Effector memory CD8-positive, alpha-beta T cell (primary cell): ENCODE measurements around the gene NTM.

Experiments used
- ATAC-seq: fragments of 150-1000 bp; cut with Tn5 transposase; replicated peaks from 2 replicates; pipeline ENCODE4 v1.10.0; 2021; ENCODE audit warnings: mild to moderate bottlenecking, moderate library complexity
- DNase-seq, 3 experiments: peaks; one replicate each; pipeline ENCODE4 v3.0.0; 2021
- H3K27ac Mint-ChIP-seq, 2 donors: one replicate each; pipeline ENCODE4 v1.8.0; 2022; ENCODE audit warnings: mild to moderate bottlenecking in 2 of 2, mixed read lengths in 2 of 2, moderate library complexity in 2 of 2
- H3K27me3 Mint-ChIP-seq, 2 donors: one replicate each; pipeline ENCODE4 v1.8.0; 2022; ENCODE audit warnings: mixed read lengths in 2 of 2
- H3K36me3 Mint-ChIP-seq: one replicate; pipeline ENCODE4 v1.8.0; 2022; ENCODE audit warnings: mild to moderate bottlenecking, moderate library complexity, mixed read lengths; ENCODE audit not compliant: insufficient read depth
- H3K4me1 Mint-ChIP-seq, 2 donors: one replicate each; pipeline ENCODE4 v1.8.0; 2022; ENCODE audit warnings: low read depth in 2 of 2, mixed read lengths in 2 of 2
- H3K4me3 Mint-ChIP-seq, 2 donors: one replicate each; pipeline ENCODE4 v1.8.0; 2022; ENCODE audit warnings: mild to moderate bottlenecking in 2 of 2, mixed read lengths in 2 of 2, moderate library complexity in 2 of 2
- H3K9me3 Mint-ChIP-seq, 2 donors: one replicate each; pipeline ENCODE4 v1.8.0; 2022; ENCODE audit warnings: mixed read lengths in 2 of 2

Gene NTM

DNA sequence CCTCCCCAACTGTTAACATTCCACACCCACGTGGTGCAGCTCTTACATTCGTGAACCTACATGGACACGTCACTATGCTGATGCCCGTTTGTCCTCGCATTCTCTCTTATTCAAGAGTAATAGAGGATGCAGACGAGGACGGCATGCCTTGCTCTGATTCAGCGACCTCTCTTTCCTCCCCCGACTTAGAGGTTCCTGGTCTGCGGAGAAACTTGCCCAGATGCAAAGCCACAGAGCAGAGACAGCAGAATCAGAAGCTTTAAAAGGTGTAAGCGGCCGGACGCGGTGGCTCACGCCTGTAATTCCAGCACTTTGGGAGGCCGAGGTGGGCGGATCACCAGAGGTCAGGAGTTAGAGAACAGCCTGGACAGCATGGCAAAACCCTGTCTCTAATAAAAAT lies 288.0 kb downstream of the NTM start:
- DNase-seq (no peak), ATAC-seq (no peak)
- no peak overlapping the region for H3K27ac Mint-ChIP-seq
- H3K9me3 Mint-ChIP-seq: peaks cover 0 to 3% of the 10 kb centered on the region in 2 donors
- peaks cover 0 to 14% of the 10 kb centered on the region in 2 donors for H3K27me3 Mint-ChIP-seq
- H3K4me3 Mint-ChIP-seq: no peak overlapping the region
- H3K36me3 Mint-ChIP-seq: no peaks in the 10 kb centered on the region
- H3K4me1 Mint-ChIP-seq: peaks cover 0 to 2% of the 10 kb centered on the region in 2 donors

DNA sequence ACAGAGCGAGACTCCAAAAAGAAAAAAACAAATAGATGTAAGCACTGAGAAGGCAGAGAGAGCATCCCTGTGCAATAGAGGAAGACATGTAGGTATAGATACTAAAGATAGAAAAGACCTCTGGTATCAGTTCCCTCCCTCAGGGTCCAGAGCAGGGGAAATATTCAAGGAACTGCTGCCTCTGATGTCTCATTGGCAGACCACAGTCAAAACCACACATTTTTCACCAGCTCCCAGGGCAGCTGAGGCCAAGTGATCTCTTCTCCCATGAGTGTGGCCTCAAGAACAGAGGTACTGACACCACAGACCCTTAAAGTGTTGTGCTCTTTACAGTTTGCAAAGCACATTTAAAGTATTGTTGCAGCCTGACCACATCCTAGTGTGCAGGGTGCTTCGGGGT lies 288.5 kb downstream of the NTM start:
- ATAC-seq (no peak), DNase-seq (no peak)
- Mint-ChIP-seq H3K27me3 (peaks cover 0 to 14% of the 10 kb centered on the region in 2 donors), H3K4me1 (peaks cover 0 to 2% of the 10 kb centered on the region in 2 donors), H3K4me3 (no peak overlapping the region), H3K9me3 (peaks cover 0 to 3% of the 10 kb centered on the region in 2 donors), H3K27ac (no peak overlapping the region), H3K36me3 (no peaks in the 10 kb centered on the region)

DNA sequence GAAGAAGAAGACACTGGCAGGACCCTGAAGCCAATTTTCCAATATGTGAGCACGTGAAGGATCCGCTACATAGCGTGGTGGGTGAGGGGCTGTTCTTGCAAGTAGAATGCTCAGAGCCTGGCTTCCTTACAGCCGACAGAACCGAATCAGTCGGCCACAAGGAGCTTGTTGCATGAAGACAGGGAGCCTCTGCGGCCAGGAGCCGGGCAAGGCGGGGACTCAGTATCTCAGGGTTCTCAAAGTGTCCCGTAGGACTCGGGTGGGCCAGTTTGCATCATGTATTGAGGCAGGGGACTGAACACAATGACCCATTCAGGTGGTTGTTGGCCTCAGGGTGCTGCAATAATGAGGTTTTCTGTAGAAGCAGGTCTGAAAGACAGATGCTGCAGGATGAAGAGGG lies 289.5 kb downstream of the NTM start:
- H3K36me3 Mint-ChIP-seq: no peaks in the 10 kb centered on the region
- peaks cover 0 to 14% of the 10 kb centered on the region in 2 donors for H3K27me3 Mint-ChIP-seq
- DNase-seq: no peak
- H3K9me3 Mint-ChIP-seq: peaks cover 0 to 1% of the 10 kb centered on the region in 2 donors
- no peak overlapping the region for H3K4me3 Mint-ChIP-seq
- no peak for ATAC-seq
- H3K4me1 Mint-ChIP-seq: peaks cover 0 to 2% of the 10 kb centered on the region in 2 donors
- no peak overlapping the region for H3K27ac Mint-ChIP-seq

DNA sequence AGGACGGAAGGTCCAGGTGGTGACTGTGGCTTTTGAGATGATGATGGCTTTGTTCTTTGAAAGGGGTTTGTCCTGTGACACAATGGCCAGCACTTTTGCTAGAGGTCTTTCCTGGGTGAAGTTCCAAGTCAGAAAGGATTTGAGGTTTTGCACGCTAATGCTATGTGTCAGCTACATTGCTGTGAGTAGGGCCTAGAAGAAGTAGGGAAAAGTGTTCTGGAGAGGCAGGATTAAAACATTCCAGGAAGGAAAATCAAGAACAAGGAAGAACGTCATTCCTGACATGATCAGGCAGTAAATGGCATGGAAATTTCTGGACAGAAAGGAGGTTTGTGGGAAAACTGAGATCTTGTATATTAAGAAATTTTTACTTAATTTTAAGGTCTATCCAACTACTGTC lies 290.7 kb downstream of the NTM start:
- no peak overlapping the region for H3K27ac Mint-ChIP-seq
- no peak overlapping the region for H3K4me3 Mint-ChIP-seq
- H3K4me1 Mint-ChIP-seq: peaks cover 0 to 2% of the 10 kb centered on the region in 2 donors
- no peak for DNase-seq
- no peak for ATAC-seq
- no peaks in the 10 kb centered on the region for H3K36me3 Mint-ChIP-seq
- peaks cover 0 to 1% of the 10 kb centered on the region in 2 donors for H3K9me3 Mint-ChIP-seq
- peaks cover 0 to 14% of the 10 kb centered on the region in 2 donors for H3K27me3 Mint-ChIP-seq

DNA sequence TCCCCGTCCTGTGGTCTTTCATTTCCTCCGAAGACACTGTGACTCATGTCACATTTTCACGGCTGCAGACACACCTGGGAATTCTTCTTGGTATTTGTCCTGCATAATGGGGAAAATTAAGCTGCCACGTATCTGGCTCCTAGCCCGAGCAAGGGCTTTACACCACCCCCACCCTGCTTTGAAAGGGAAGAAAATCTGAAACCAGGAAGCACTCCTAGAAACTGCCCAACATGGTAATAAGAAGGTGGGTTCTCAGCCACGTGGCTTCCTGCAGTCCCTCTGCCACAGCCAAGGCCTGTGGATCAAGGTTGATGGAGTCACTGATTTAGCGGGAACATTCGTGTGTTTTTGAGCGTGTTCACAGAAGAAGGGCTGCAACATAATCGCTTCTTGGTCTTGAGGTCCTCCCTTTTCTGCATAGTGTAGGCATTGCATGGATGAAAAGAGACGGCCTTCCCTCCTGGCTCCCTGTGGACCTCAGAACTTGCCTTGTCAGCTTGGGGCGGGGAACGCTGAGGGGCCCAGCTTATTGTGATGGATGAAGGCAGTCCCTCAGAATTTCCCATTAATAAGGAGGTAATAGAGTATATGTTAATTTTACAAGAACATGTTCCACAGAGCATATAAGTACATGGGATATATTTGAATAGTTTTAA lies 292.0 kb downstream of the NTM start:
- Mint-ChIP-seq H3K27ac (no peak overlapping the region), H3K4me1 (no peaks in the 10 kb centered on the region), H3K27me3 (peaks cover 0 to 14% of the 10 kb centered on the region in 2 donors), H3K9me3 (peaks cover 1 to 5% of the 10 kb centered on the region in 2 donors), H3K36me3 (no peaks in the 10 kb centered on the region), H3K4me3 (no peak overlapping the region)
- ATAC-seq (no peak), DNase-seq (no peak)

DNA sequence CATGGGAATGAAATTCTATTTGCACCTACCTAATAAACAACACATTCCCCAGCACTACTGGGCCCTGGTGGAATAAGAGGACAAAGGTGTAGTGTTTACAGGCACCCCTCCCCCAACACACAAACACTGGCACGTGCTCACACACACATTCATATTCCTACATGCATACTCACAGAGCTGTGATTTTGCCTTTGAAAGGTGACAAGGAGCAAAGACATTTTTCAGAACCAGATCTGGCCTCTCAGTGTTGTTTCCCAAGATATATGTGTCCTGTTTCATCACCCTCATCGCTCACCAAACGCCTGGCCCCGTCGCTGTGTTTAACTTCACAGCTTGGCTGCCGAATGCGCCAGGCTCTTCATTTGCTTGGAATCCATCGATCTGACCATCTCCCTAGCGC lies 292.6 kb downstream of the NTM start:
- ATAC-seq (no peak), DNase-seq (no peak)
- peaks cover 1 to 8% of the 10 kb centered on the region in 2 donors for H3K9me3 Mint-ChIP-seq
- H3K4me3 Mint-ChIP-seq: no peak overlapping the region
- no peaks in the 10 kb centered on the region for H3K36me3 Mint-ChIP-seq
- H3K27ac Mint-ChIP-seq: no peak overlapping the region
- no peaks in the 10 kb centered on the region for H3K4me1 Mint-ChIP-seq
- peaks cover 0 to 14% of the 10 kb centered on the region in 2 donors for H3K27me3 Mint-ChIP-seq

DNA sequence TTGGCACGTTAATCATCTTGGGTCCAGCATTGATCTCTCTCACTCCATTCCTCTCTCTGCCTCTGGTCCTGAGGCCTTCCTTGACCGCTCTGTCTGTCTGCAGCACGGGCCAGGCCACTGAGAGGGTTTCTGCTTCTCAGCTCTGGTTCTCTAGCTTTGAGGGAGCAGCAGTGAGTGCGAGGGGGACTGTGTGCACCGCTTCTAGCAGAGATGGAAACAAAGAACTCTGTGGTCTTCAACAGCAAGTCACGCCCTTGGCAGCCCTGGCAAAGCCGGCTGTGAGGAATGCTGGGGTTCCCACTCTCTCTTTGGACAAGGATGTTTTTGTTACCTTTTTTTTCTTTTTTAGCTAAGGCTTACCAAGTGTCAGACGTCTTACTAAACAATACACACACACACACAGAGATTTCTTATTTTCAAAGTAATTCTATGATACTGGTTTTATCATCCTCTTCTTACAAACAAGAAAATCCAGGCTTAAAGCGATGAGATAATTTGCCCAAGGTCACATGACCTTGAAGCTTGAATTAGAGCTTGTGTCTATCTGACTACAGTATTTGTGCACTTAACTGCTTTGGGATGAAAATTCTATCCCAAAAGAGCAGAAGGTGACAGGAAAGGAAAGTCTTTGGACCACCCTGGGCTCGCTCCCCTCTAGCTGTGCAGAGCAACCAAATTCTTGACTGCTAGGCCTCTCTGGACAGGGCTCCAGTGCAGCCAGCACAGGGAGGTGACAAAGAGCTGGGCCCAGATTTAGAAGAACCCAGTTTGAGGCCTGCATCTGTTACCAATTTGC lies 293.2 kb downstream of the NTM start:
- Mint-ChIP-seq H3K27me3 (peaks cover 0 to 14% of the 10 kb centered on the region in 2 donors), H3K36me3 (no peaks in the 10 kb centered on the region), H3K4me1 (peaks cover 0 to 3% of the 10 kb centered on the region in 2 donors), H3K4me3 (no peak overlapping the region), H3K9me3 (peaks cover 1 to 8% of the 10 kb centered on the region in 2 donors), H3K27ac (no peak overlapping the region)
- no peak for DNase-seq
- ATAC-seq: no peak

DNA sequence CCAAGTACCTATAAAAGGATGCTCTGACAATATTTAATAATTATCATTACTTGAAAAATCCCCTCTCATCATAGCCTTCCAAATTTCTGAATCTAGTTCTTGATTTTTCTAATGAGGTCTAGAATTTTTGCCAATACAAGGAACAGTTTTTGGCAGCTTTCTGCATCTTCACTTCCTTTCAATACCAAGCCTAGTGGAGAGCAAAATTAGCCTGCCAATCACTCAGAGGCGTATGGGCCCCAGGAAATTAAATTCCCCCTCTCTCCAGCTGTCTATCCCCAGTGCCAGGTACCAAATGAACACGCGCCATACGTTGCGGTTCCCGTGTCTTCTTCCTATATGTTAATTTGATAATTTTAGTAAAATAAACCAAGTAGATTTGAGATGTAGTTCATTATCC lies 293.9 kb downstream of the NTM start:
- Mint-ChIP-seq H3K9me3 (peaks cover 2 to 8% of the 10 kb centered on the region in 2 donors), H3K27me3 (peaks cover 0 to 12% of the 10 kb centered on the region in 2 donors)

DNA sequence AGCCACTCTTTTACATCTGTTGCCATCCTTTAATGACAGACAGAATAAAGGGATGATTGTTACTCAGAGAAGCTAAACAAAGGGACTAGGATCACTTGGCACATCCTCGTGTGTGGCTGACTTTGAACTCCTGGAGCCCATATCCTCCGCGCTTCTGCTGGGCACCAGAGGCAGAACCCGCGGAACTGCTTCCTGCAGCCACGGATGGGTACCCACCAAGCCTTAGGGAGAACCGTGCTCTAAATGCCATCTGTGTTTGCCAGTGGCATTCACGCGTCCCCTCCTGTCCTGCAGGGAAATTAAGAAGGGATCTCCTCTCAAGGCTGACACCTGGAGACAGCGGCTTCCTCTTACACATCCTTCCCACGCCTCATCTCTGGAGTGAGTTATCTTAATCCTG lies 294.4 kb downstream of the NTM start:
- Mint-ChIP-seq H3K27me3 (peaks cover 0 to 7% of the 10 kb centered on the region in 2 donors), H3K4me1 (peaks cover 2 to 7% of the 10 kb centered on the region in 2 donors), H3K27ac (no peak overlapping the region), H3K4me3 (no peak overlapping the region), H3K9me3 (peaks cover 3 to 8% of the 10 kb centered on the region in 2 donors), H3K36me3 (no peaks in the 10 kb centered on the region)
- no peak for ATAC-seq
- no peak for DNase-seq

More for the DNA sequence above, 293.9 kb downstream of the NTM start:
- ATAC-seq (no peak), DNase-seq (no peak)
- H3K4me1 Mint-ChIP-seq: peaks cover 0 to 7% of the 10 kb centered on the region in 2 donors
- no peaks in the 10 kb centered on the region for H3K36me3 Mint-ChIP-seq
- no peak overlapping the region for H3K4me3 Mint-ChIP-seq
- no peak overlapping the region for H3K27ac Mint-ChIP-seq

DNA sequence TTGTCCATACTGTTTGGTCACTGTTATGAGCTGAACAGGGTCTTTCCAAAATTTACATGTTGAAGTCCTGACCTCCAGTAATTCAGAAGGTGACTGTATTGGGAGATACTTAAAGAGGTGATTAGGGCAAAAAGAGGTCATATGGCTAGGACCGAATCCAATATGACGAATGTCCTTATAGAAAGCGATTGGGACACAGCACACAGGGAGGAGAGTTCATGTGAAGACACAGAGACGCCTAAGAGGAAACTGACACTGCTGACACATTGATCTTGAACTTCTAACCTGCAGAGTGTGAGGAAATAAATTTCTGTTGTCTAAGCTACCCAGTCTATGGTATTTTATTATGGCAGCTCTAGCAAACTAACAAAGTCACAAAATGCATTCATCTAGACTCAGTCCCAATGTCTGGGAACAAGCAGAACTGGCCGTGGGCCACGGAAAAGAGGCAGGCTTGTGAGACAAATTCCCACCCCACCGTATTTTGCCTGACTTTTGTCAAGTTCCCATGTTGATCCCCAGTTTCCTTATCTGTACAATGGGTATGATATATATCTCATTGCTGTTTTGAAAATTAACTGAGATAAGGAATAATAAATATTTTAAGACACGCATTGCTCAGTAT lies 295.0 kb downstream of the NTM start:
- Mint-ChIP-seq H3K27ac (no peak overlapping the region), H3K27me3 (peaks cover 0 to under 1% of the 10 kb centered on the region in 2 donors), H3K9me3 (peaks cover 1 to 8% of the 10 kb centered on the region in 2 donors), H3K36me3 (no peaks in the 10 kb centered on the region), H3K4me3 (no peak overlapping the region), H3K4me1 (peaks cover 2 to 7% of the 10 kb centered on the region in 2 donors)
- ATAC-seq: no peak
- no peak for DNase-seq

DNA sequence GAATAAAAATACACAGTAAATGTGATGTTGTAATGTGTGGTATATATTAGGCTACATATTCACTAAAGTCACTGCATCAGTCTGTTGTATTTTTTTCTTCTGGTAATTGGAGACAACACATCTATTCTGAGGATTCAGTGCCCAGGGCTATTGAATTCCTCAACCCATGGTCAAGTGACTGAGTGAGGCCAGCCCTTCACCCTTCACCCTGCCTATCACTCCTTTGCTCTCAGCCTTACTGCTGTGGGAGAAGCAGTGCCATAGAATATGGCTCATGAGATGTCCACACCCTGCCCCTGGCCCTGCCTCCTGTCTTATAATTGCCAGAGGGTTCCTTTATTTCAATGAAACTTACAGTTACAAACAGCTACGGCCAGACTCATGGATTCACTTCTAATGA lies 295.6 kb downstream of the NTM start:
- H3K27ac Mint-ChIP-seq: no peak overlapping the region
- peaks cover 2 to 7% of the 10 kb centered on the region in 2 donors for H3K4me1 Mint-ChIP-seq
- peaks cover 1 to 8% of the 10 kb centered on the region in 2 donors for H3K9me3 Mint-ChIP-seq
- no peak for ATAC-seq
- H3K27me3 Mint-ChIP-seq: no peaks in the 10 kb centered on the region
- DNase-seq: no peak
- H3K4me3 Mint-ChIP-seq: no peak overlapping the region
- no peaks in the 10 kb centered on the region for H3K36me3 Mint-ChIP-seq

DNA sequence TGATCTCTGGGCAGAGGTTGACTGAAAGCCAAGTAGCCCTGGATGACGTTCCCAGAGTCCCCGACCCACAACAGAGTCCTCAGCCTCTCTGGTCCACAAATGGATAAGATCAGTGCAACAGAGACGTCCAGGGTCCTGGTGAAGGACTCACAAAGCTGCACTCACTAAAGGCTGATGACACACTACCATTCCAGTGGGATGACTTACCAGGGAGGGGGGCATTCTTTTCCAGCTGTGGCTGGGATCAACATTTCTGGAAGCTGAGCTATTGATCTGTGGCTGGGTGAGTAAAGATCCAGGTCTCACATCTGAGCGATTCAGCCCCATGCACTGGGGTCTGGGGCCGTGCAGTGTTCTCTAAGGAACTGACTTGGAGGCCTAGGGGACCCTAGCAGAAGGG lies 296.2 kb downstream of the NTM start:
- no peaks in the 10 kb centered on the region for H3K27me3 Mint-ChIP-seq
- no peak overlapping the region for H3K27ac Mint-ChIP-seq
- H3K36me3 Mint-ChIP-seq: no peaks in the 10 kb centered on the region
- peaks cover 1 to 8% of the 10 kb centered on the region in 2 donors for H3K9me3 Mint-ChIP-seq
- DNase-seq: no peak
- H3K4me3 Mint-ChIP-seq: no peak overlapping the region
- no peak for ATAC-seq
- peaks cover 2 to 7% of the 10 kb centered on the region in 2 donors for H3K4me1 Mint-ChIP-seq

DNA sequence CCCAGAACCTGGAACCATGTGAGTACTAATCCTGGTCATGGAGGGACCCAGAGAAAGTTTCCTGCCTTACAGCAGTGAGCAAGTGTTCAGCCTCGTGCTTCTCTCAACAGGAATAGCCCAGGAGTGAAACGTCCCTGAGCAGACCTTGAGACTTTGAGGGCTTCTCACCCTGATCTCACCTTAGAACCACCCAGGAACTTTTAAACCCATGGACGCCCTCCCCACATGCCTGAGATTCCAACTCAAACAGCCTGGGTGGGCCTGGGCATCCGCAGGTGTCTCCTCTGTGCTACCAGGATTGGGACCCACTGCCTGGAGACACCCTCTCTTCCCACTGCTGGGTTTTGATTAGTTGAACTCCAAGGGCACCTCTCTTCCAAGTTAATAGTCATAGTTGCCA lies 297.2 kb downstream of the NTM start:
- H3K9me3 Mint-ChIP-seq: peaks cover 1 to 8% of the 10 kb centered on the region in 2 donors
- peaks cover 2 to 7% of the 10 kb centered on the region in 2 donors for H3K4me1 Mint-ChIP-seq
- ATAC-seq (no peak), DNase-seq (no peak)
- H3K4me3 Mint-ChIP-seq: no peak overlapping the region
- no peak overlapping the region for H3K27ac Mint-ChIP-seq
- no peaks in the 10 kb centered on the region for H3K36me3 Mint-ChIP-seq
- no peaks in the 10 kb centered on the region for H3K27me3 Mint-ChIP-seq
